K562 (cell line): ENCODE data around the gene CHURC1.

Experiments used
- ARID2 ChIP-seq: fragments of 450-650 bp; IDR thresholded peaks from 2 replicates; pipeline ENCODE4 v1.6.1; 2017; ENCODE audit warnings: antibody characterized with exemption, mild to moderate bottlenecking
- FOXA1 ChIP-seq: fragments of 450-650 bp; IDR thresholded peaks from 2 replicates; pipeline ENCODE4 v1.6.1; 2016; ENCODE audit warnings: mild to moderate bottlenecking, borderline replicate concordance
- KLF1 ChIP-seq: fragments of 450-650 bp; IDR thresholded peaks from 2 replicates; pipeline ENCODE4 v1.6.1; 2016; ENCODE audit warnings: missing genetic modification characterization, missing compliant biosample characterization
- MTA1 ChIP-seq: fragments of 450-650 bp; IDR thresholded peaks from 2 replicates; pipeline ENCODE4 v1.6.1; 2017; ENCODE audit warnings: borderline replicate concordance
- POLR2A ChIP-seq: fragments of 450-650 bp; conservative IDR thresholded peaks from 2 replicates; pipeline ENCODE4 v1.6.1; 2016
- RFX5 ChIP-seq: IDR thresholded peaks from 2 replicates; pipeline ENCODE4 v1.6.1; 2011; ENCODE audit warnings: low read depth, mild to moderate bottlenecking, improper control_type of control experiment, low read length
- SIN3A ChIP-seq, 2 experiments: fragments of 150-350 bp in 1 of 2; IDR thresholded peaks; 2 replicates each; pipeline ENCODE4 v1.6.1; 2011 to 2016; ENCODE audit warnings: borderline replicate concordance in 2 of 2, low read depth in 2 of 2, low read length in 2 of 2, mild to moderate bottlenecking in 2 of 2, moderate library complexity in 2 of 2; ENCODE audit not compliant: control insufficient read depth in 1 of 2
- TAF1 ChIP-seq: IDR thresholded peaks from 2 replicates; pipeline ENCODE4 v1.6.1; 2011; ENCODE audit warnings: mild to moderate bottlenecking, low read length, moderate library complexity; ENCODE audit not compliant: insufficient read depth, control insufficient read depth, severe bottlenecking; ENCODE audit errors: extremely low read depth
- TEAD2 ChIP-seq: fragments of 450-650 bp; IDR thresholded peaks from 2 replicates; pipeline ENCODE4 v1.6.1; 2016; ENCODE audit warnings: missing genetic modification characterization, control low read depth, missing compliant biosample characterization
- ZSCAN29 ChIP-seq: fragments of 450-650 bp; IDR thresholded peaks from 2 replicates; pipeline ENCODE4 v1.6.1; 2017

- TF ChIP-seq ZSCAN29 = no peak
- no peak for TF ChIP-seq MTA1
- TF ChIP-seq TEAD2 (tag) = no peak
- no peak for TF ChIP-seq RFX5
- no peak for TF ChIP-seq FOXA1
- no peak for TF ChIP-seq ARID2
- TF ChIP-seq KLF1 (tag) = no peak
- TF ChIP-seq TAF1 = no peak
- no peak for TF ChIP-seq POLR2A
- no peak for TF ChIP-seq SIN3A (IDR thresholded peaks at IDR 0.05; ENCODE audit: borderline replicate concordance in 2 of 2, control insufficient read depth in 1 of 2, low read depth in 2 of 2, low read length in 2 of 2)
Measured at GRCh38 chr14:64954491-64955240, 40.4 kb downstream of the CHURC1 start.
